Fibroblast of upper back skin (primary cell): ENCODE measurements around the gene CEMIP2.
"Not testable (repeated sequence)": the region's sequence is repeated elsewhere in the genome, so short reads cannot be mapped to it uniquely, and the experiment has no call there.

ENCODE experiments used
- DNase-seq: peaks from one replicate; pipeline ENCODE4 v3.0.0-alpha.2; 2013

CEMIP2 gene

DNA sequence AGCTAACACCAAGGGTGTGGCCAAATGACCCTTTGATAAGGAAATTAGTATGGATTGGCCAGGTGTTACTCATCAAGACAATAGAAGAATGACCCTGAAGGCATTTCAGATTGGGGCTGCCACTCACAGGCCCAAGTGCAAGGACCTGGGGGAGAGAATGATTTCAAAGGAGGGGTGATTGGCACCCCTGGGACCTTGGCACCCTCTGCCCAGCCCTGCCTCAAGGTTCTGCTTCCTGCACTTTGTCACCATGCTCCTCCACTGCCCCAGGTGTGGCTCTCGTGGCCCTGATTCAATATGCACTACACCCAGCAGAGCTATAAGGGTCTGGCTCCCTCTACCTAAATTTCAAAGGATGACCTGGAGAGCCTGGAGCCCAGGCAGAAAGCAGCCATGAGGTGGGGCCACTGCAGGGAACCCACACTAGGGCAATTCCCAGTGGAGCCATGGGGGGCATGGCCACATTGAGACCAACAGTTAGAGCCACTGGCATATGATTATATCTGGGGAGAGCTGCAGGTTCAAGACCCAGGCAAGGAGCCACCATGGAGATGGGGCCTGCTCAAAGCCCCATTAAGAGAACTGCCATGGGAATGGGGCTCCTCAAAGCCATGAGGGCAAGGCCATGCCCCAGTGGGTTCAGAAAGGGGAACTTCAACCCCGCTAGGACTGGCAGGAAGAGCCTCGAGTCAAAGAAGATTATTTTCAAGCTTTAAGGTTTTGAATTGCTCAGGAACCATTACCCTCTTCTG is 93.0 kb downstream of the CEMIP2 start:
- no peak for DNase-seq

DNA sequence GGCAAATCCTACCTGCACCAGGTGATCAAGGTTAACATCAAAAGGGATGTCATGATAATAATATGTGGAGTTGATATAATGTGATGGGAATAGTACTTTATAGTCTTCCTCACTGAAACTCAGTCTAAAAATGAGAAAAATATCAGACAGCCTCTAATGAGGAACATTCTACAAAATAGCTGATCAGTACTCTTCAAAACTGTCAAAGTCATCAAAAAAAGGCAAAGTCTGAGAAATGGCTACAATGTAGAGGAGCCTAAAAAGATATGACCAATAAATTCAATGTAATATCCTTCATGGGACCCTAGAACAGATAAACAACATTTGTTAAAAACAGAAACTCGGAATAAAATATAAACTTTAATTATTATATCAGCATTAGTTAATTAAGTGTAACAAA is 95.7 kb downstream of the CEMIP2 start:
- no peak for DNase-seq

DNA sequence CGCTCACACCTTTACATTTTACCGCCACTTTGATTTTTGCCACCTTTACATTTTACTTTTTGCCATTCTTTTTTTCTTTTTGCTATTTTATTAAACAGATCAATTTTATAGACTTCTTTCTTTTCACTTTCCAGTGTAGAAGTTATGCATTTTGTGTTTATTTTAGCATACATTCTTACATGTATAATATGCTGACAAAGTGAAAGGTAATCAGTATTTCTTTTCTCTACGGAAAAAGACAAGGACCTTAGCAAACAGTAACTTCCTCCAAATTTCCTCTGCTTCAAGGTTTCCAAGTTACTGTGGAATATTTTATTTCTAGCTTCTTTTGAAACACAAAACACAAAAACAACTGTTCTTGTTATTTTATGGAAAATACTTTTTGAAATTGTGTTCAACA is 97.0 kb downstream of the CEMIP2 start:
- DNase-seq, result no peak

DNA sequence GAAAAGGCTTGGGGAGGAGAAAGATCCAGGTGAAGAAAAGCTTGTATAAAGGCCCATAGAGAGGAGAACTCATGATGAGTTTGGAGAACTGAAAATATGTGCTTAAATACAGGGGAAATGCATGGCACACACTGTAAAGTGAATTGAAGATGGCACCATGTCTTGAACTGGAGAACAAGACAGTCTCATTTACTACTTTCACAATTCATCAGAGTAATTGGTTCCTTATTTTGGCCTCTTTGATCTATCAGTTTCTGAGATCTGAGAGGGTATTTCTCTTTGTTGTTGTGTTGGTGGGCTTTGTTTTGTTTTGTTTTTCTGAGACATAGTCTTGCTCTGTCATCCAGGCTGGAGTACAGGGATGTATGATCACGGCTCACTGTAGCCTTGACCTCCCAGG is 98.2 kb downstream of the CEMIP2 start:
- DNase-seq, result no peak

DNA sequence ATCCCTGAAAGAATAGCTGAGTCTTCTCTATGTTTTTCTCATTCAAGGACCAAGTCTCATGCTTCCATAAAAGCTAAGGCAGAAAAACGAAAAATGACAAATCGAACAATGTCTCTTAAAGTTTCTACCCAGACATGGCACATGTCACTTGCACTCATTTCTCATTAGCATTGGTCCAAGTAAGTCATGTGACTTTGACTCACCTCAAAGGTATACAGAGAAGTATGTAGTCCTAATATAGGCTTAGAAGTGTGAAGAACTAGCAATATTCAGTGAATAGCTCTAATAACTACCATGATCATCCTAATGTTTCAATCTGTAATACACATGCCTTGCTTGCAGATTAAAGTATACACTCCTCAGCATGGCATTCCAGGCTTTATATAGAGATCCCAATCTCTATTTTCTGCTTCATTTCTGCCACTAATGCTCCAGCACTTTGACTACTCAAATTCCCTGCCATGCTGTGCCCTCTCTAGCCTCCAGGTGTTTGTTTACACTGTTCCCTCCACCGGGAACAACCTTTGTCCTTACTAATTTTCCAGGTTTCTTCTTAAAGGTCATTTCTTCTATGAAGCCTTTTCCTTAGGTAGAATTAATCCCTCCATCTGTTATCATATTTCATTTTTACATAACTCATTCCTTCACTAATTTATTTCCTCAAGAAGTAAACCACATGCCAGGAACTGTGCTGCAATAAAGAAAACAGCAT is 98.9 kb downstream of the CEMIP2 start:
- DNase-seq, result no peak

DNA sequence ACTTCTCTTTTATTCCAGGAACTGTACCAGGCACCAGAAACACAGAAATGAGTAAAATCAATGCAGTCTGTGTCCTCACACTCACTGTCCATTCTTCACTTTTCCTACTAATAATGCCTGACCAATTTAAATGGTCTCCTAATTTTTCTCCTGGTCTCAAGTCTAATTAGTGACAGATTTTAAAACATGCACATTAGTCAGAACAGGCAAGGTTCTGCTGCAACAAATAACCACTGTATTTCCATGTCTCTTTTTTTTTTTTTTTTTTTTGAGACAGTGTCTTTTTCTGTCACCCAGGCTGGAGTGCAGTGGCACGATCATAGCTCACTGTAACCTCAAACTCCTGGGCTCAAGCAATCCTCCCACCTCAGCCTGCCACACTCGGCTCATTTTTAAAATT is 99.6 kb downstream of the CEMIP2 start:
- no peak for DNase-seq

DNA sequence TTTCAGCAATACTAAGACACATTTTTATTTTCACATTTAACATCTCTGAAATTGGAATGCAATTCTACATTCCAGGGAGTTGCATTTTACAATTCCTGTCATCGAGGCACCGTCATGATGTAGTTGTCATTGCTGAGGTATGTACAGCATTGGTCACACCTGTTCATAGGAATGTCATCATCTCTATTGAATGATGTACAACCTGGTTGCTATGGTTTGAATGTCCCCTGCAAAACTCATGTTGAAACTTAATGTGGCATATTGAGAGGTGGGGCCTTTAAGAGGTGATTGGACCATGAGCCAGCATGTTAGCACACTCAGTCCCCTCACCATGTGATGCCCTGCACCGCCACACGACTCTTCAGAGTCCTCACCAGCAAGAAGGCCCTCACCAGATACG is 103.1 kb downstream of the CEMIP2 start:
- DNase-seq, result peak; percentile 26

DNA sequence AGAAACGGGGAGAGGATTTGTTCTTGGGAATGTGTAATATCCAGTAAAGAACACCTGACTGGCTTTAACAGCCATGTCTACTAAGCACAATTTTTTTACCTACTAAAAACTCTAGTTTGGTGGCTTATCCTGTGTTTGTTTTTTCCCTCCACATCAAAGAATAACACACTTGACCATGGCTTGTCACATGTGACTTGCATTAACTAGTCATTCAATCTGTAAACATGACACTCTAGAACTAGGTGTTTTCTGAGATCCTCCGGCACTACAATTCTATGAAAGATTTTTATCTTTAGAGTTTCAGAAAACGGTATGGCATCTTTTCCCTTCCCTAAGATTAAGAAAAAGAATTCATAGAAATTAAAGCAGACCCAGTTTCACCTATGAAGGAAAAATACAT is 103.7 kb downstream of the CEMIP2 start:
- DNase-seq, result no peak

DNA sequence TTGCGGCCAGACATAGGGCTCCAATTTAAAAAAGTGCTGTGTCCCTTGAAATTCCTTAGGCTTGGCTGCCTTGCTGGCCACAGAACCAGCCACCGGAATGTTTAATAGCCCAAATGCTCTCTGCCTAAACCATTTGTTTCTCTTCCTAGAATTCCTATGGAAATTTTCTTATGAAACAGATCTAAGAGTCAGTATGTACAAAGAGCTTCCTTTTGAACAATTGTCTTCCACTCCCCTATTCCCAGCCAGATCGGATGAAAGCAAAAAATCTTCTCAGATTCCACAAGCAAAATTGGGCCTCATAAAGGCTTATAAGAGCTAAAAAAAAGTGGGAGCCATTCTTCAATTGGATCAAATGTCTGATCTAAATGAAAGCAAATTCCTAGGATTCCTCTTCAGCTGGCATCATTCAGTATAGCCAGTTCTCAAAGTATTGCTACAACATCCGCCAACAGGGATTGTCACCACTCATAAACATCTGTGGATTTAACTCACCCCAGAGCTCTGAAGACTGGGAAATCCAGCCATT is 104.3 kb downstream of the CEMIP2 start:
- peak; percentile 63 for DNase-seq

DNA sequence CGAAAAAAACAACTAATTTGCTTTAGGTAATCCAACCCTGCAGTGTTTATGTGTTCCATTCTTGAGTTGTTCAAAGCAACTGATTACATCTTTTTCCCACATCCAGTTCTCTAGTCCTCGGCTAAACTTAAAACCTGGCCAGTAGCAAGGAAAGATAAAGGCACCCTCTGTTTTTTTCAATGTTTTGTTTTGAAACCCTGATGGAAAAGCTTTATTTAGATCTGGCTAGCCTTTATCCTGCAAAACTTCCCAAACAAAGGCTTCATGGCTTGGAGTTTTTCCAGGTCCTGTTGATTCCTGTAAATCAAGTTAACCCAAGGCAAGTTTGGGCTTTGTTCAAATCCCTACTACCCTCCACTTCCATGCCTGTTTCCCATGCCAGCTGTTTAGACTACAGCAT is 105.1 kb downstream of the CEMIP2 start:
- DNase-seq, result peak; percentile 7

DNA sequence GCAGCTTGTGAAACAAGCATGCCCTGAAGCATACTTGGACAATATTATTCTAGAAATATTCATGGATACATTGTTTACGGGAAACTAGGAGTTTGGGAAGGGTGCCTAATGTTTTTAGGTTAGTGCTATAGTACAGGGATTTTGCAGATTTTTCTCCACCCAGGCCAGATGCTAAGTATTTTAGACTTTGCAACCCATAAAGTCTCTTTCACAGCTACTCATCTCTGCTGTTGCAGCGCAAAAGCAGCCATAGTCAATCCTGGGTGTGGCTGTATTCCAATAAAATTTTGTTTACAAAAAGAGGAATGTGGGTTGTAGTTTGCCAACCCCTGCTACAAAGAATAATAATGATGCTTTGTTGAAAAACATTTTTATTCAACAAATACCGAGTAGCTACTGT is 106.2 kb downstream of the CEMIP2 start:
- no peak for DNase-seq

DNA sequence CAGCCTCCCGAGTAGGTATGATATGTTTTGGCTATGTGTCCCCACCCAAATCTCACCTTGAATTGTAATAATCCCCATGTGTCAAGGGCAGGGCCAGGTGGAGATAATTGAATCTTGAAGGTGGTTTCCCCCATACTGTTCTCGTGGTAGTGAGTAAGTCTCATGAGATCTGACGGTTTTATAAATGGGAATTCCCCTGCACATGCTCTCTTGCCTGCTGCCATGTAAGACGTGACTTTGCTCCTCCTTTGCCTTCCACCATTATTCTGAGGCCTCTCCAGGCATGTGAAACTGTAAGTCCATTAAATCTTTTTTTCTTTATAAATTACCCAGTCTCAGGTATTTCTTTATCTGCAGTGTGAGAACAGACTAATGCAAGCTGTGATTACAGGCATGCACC is 111.0 kb downstream of the CEMIP2 start:
- DNase-seq, result not testable (repeated sequence)

DNA sequence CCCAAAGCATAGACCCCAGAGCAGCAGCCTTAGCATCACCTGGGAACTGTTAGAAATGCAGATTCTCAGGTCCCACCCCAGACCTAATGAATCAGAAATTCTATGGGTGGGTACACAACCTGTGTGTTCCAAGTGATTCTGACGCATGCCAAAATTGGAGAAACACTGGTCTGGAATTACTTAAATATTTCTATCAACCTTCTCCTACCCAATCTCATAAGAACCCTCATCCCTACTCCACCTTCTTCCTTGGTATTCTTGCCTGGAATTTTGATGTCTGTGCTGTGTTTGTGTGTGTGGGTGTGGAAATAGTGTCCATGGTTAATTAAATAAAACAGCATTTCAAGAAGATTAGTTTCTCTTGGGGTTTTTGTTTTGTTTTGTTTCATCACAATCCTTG is 111.8 kb downstream of the CEMIP2 start:
- no peak for DNase-seq

DNA sequence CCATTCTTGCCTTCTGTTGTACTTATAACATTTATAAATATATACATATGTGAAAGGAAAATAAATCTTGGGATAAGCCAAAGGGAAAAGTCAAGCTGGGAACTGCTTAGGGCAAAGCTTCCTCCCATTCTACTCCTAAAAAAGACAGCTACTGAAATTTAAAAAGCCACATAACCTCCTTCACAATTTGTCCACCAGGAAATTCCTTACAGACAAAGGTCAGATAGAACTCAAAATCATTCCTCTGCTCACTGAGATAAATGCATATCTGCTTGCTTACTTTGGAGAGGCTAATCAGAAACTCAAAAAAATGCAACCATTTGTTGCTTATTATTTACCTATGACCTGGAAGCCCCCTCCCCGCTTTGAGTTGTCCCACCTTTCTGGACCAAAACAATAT is 112.5 kb downstream of the CEMIP2 start:
- DNase-seq, result no peak

DNA sequence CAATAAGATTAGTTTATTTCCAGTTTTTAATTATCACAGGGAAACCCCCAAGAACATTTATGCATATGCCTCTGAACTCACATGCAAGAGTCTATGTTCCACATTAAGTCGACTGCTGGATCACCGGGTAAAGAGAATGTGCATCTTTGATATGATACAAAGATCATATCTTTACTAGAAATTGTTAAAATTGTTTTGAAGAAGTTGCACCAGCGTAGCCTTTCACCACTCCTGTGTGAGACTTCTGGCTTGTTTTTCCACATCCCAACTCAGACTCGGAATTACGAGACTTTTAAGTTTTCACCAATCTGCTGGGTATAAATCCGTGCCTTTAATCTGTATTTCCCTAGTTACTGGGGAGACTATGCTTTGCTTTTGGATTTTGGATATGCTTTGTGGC is 113.2 kb downstream of the CEMIP2 start:
- DNase-seq, result no peak

DNA sequence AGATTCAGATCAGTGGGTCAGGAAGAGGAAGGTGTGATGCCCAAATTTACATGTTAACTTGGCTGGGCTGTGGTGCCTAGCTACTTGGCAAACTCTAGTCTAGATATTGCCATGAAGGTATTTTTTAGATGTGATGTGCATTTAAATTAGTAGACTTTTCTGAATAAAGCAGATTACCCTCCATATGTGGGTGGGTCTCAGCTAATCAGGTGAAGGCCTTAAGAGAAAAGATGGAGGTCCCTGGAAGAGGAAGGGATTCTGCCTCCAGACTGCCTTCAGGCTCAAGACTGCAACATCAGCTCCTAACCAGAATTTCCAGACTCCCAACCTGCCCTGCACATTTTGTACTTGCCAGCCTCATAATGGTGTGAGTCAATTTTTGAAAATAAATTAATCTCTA is 115.8 kb downstream of the CEMIP2 start:
- DNase-seq, result no peak

DNA sequence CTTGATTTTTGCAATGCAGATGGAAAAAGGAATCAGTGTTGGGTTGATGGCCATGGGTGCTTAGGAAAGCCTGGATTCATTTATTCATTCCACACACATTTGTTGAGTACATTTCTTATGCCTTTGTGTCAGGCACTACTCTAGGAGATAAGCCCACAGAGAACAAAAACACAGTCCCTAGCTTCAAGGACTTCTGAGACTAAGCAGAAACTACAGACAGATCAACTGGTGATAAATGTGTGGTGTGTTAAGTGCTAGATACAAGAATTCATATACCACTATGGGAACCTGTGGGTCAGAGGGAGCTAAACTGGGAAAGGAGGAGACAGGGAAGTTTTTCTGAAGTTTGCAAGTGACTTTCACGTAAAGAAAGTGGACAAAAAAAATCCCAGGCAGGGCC is 119.9 kb downstream of the CEMIP2 start:
- no peak for DNase-seq

DNA sequence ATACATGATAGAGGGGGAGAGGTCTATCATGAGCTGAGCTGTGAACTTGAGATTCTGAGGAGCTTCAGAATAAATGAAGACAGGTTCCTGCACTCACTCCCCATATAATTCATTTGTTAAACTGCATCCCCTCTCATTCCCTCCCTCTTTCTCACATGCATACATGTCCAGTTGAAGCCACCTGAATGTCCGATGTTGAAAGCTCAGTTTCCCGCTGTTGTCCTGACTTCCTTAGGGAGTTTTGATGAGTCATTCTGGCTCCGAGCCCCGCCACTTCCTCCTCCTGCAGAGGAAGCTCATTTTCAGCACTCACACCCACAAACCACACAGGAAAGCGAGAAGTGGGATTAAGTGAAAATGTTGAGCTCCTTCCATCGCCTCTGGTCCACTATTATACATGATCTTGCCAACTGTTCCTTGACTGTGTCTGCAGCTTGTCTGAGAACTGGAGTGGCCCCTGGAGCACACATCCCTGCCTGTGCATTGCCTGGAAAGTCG is 121.2 kb downstream of the CEMIP2 start:
- DNase-seq, result peak; percentile 83

DNA sequence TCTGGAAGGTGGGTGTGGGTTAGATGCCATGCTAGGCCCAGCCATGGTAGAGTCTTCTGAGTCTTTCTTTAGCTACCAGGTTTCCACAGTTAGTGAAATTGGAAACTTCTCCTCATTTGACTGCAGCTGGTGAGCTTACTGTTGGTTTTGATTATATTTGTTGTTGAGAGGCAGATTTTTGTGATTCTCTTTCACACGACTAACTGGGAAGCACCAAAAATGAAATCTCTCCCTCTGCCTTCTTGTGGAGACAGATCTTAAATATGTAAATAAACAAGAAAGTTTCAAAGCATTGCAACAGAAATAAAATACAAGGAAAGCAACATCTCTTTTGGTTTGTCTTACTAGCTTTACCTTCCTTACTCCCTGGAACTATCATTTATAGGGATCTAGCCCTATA is 122.2 kb downstream of the CEMIP2 start:
- no peak for DNase-seq

DNA sequence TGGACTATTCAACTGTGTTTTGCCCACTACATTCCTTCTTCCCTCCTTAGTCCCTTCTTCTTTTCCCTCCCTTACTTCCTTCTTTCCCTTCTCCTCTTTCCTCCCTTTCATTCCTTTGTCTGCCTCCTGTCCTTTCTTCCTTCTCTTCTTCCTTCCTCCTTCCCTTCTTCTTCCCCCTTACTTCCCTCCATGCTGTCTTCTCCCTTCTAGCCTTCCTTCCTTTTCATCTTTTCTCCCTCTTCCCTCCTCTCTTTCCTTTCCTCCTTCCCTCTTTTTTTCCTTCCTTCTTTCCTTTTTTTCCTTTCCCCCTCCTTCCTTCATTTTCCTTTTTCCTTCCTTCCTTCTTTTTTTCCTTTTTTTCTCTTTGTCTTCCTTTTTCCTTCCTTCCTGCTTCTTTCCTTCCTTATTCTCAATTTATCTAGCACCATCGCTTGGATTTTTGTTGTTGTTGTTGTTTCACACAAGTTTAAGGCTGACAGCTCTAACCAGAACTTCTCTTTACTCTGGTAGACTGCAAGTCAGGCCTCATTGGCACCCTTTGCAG is 123.4 kb downstream of the CEMIP2 start:
- DNase-seq, result no peak

DNA sequence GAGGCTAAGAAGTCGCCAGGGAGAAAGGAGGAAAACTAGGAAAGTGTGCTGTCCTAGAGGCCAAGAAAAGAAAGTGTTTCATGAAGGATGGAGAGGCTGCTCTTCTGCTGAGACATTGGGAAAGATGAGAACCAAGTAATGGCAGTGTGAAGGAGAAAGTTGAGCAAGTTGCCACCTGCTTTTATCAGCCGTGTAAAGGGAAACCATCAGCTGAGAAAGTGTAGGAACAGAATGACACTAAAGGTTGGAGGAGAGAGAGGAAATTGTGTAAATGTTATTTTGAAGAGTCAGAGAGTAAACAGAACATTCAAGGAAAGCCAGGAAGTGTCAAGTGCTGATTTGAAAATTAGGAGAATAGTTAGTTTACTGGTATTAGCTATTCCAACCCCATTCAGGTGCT is 125.0 kb downstream of the CEMIP2 start:
- no peak for DNase-seq

DNA sequence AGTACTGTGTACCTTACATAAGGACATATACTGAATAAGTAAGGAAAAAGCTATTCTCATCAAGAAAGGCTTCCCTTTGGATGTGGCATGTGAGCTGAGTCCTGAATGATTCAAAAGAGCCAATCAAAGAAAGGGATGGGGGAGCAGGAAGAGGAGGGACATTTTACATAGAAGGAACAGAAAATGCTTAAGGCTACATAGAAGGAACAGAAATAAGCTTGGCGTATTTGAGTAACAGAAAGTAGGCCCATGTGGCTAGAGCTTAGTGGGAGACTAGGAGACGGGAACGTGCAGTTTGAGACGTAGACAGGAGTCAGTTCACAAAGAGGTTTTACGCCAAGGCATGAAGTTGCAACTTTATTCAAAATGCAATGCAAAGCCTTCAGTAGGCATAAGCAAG is 126.3 kb downstream of the CEMIP2 start:
- no peak for DNase-seq

DNA sequence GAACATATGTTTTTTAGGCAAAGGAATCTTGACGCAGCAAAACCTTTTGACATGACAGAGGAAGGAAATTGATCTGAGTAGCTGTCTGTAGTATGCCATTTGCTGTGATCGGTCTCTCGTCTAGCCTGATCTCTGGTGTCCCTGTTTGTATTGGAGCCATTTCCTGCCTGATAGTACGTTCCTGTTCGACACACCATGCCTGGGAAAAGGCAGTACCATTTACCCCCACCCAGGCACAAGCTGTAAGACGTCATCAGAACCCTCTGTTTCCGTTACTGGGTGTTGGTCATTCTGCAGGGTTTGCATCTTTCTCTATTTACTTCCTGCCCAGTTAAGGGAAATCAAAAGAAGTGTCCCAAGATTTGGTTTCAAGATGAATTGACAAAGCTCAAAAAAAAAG is 129.7 kb downstream of the CEMIP2 start:
- DNase-seq, result peak; percentile 3

DNA sequence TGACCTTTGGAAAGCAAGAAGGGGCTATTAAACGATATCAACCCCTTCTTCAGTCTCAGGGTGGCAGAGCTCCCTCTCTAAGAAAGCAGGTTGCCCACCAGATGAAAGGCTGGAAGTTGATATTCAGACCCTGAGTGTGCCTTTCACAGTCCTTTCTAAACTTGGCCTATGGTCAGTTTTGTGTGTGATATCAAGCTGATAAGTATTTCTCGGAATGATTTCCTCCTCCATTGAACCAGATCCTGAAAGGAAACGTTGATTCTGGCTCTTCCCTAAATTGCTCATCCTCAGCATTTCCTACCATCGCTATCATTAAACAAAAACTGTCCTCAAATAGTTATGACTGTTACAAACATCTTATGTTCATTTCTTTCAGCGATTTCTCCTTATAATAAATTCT is 130.4 kb downstream of the CEMIP2 start:
- DNase-seq, result no peak
